Measurements from ENCODE around the gene SEC14L1.
"Not testable (repeated sequence)": the region's sequence is repeated elsewhere in the genome, so short reads cannot be mapped to it uniquely, and the experiment has no call there.

The SEC14L1 gene

GRCh38 chr17:77246110-77247047 lies 105.6 kb downstream of the SEC14L1 start:
- DNase-seq = no peak

GRCh38 chr17:77247048-77247541 lies 106.3 kb downstream of the SEC14L1 start:
- peak; percentile 91 for DNase-seq

GRCh38 chr17:77247609-77248008 lies 106.8 kb downstream of the SEC14L1 start:
- no peak for DNase-seq

- DNase-seq = no peak
Observed at GRCh38 chr17:77248216-77249114, 107.7 kb downstream of the SEC14L1 start.

GRCh38 chr17:77251622-77252183 lies 110.9 kb downstream of the SEC14L1 start:
- DNase-seq = peak; percentile 9

- not testable (repeated sequence) for DNase-seq
Observed at GRCh38 chr17:77252306-77252705, 111.5 kb downstream of the SEC14L1 start.

- no peak for DNase-seq
Observed at GRCh38 chr17:77253611-77254051, 112.9 kb downstream of the SEC14L1 start.

- DNase-seq = peak; percentile 61
Observed at GRCh38 chr17:77254951-77255825, 114.4 kb downstream of the SEC14L1 start.

- not testable (repeated sequence) for DNase-seq
Observed at GRCh38 chr17:77255970-77256369, 115.2 kb downstream of the SEC14L1 start.

GRCh38 chr17:77256710-77257109 lies 115.9 kb downstream of the SEC14L1 start:
- DNase-seq = no peak

- no peak for DNase-seq
Observed at GRCh38 chr17:77257169-77257568, 116.4 kb downstream of the SEC14L1 start.

- DNase-seq = no peak
Observed at GRCh38 chr17:77257596-77258458, 117.1 kb downstream of the SEC14L1 start.

GRCh38 chr17:77258638-77259037 lies 117.9 kb downstream of the SEC14L1 start:
- DNase-seq = no peak

GRCh38 chr17:77264617-77265230 lies 124.0 kb downstream of the SEC14L1 start:
- no peak for DNase-seq

GRCh38 chr17:77266213-77266612 lies 125.4 kb downstream of the SEC14L1 start:
- no peak for DNase-seq
